PC-9 (cell line): ENCODE data around the gene TCP11. TPM values are rescaled to one million over a fixed set of nuclear protein-coding genes. Genes with fewer than 3 reads are reported as not detected.

Source experiments
- BruUV-seq: library from RNA; stranded (reverse); fragments of 400-500 nt; replicated peaks from 2 replicates; lab custom pipeline; 2021; lab: Mats Ljungman, UMichigan
- CTCF ChIA-PET: fragments of 300-600 bp; sonication (Branson Sonifier 250); formaldehyde crosslinking; loops from one replicate; lab custom pipeline; 2022; ENCODE audit warnings: antibody characterized with exemption; lab: Charles Lee
- POLR2A ChIA-PET: fragments of 300-600 bp; sonication (Branson Sonifier 250); formaldehyde crosslinking; loops from one replicate; lab custom pipeline; 2022; ENCODE audit warnings: antibody characterized with exemption; ENCODE audit not compliant: unreplicated experiment; lab: Charles Lee
- DNase-seq, 2 experiments: peaks; one replicate each; pipeline versions ENCODE4 v3.0.0 to v3.0.0-alpha.2; 2015 to 2022; ENCODE audit warnings: mixed read lengths in 1 of 2
- H2AFZ ChIP-seq: fragments of 200-600 bp; sonication (generic); 2 replicates; pipeline ENCODE4 v1.8.1; 2017; ENCODE audit warnings: antibody characterized with exemption
- H3F3A ChIP-seq: fragments of 200-600 bp; sonication (generic); 2 replicates; pipeline ENCODE4 v1.8.1; 2017; ENCODE audit warnings: antibody characterized with exemption, mild to moderate bottlenecking, low read depth; ENCODE audit not compliant: insufficient read depth
- H3K27ac ChIP-seq: fragments of 200-600 bp; sonication (generic); 2 replicates; pipeline ENCODE4 v1.6.1; 2016; ENCODE audit warnings: mixed run types
- H3K27me3 ChIP-seq: fragments of 200-600 bp; sonication (generic); 2 replicates; pipeline ENCODE4 v1.6.1; 2016; ENCODE audit warnings: low read depth, mixed run types; ENCODE audit not compliant: insufficient read depth
- H3K36me3 ChIP-seq: fragments of 200-600 bp; sonication (generic); 2 replicates; pipeline ENCODE4 v1.6.1; 2016; ENCODE audit warnings: low read depth, mixed run types
- H3K4me1 ChIP-seq: fragments of 200-600 bp; sonication (generic); replicated peaks from 2 replicates; pipeline ENCODE4 v1.6.1; 2016; ENCODE audit warnings: mixed run types; ENCODE audit not compliant: insufficient read depth
- H3K4me2 ChIP-seq: fragments of 200-600 bp; sonication (generic); 2 replicates; pipeline ENCODE4 v1.6.1; 2017; ENCODE audit warnings: mixed run types
- H3K4me3 ChIP-seq: fragments of 200-600 bp; sonication (generic); 2 replicates; pipeline ENCODE4 v1.6.1; 2016; ENCODE audit warnings: mixed run types
- H3K79me2 ChIP-seq: fragments of 200-600 bp; sonication (generic); 2 replicates; pipeline ENCODE4 v1.6.1; 2017; ENCODE audit warnings: low read depth, mixed run types
- H3K9me2 ChIP-seq: fragments of 200-600 bp; sonication (generic); 2 replicates; pipeline ENCODE4 v1.8.1; 2017; ENCODE audit warnings: mild to moderate bottlenecking; ENCODE audit not compliant: insufficient read depth
- H3K9me3 ChIP-seq: fragments of 200-600 bp; sonication (generic); 2 replicates; pipeline ENCODE4 v1.8.1; 2016; ENCODE audit warnings: low read depth; ENCODE audit not compliant: insufficient read depth
- H4K20me1 ChIP-seq: fragments of 200-600 bp; sonication (generic); 2 replicates; pipeline ENCODE4 v1.8.1; 2017; ENCODE audit not compliant: insufficient read depth
- CTCF ChIP-seq: fragments of 200-600 bp; sonication (generic); conservative IDR thresholded peaks from 2 replicates; pipeline ENCODE4 v1.6.1; 2017; ENCODE audit warnings: mixed run types, antibody characterized with exemption, mild to moderate bottlenecking, moderate library complexity
- EZH2 ChIP-seq: fragments of 200-600 bp; sonication (generic); IDR thresholded peaks from 2 replicates; pipeline ENCODE4 v1.8.0; 2017; ENCODE audit warnings: antibody characterized with exemption, low read depth
- intact Hi-C: fragments of 100-400 bp; cut with micrococcal nuclease; formaldehyde crosslinking; loops from one replicate; pipeline ENCODE4 v1.10.0; 2022; ENCODE audit not compliant: unreplicated experiment
- total RNA-seq: library from RNA; stranded (reverse); gene quantifications from 2 replicates; pipeline ENCODE4 v1.2.3, GENCODE V29; 2021

TCP11 gene
- total RNA-seq, 1 experiment from 2014 or later, result not detected

- TF ChIP-seq CTCF, result no peak
- TF ChIP-seq EZH2, result no peak
- ChIA-PET CTCF (no interaction called here), POLR2A (no interaction called here)
- Histone ChIP-seq H3K36me3 (no peaks in the 10 kb centered on the region), H3K9me3 (no peaks in the 10 kb centered on the region), H3K9me2 (no peaks in the 10 kb centered on the region), H3F3A (peaks cover 12% of the 10 kb centered on the region; the same call in 1 of the 2 replicates), H2AFZ (no peak overlapping the region), H3K79me2 (no peaks in the 10 kb centered on the region), H3K4me3 (no peak overlapping the region), H3K27ac (no peak overlapping the region), H3K27me3 (no peaks in the 10 kb centered on the region), H3K4me2 (no peak overlapping the region), H3K4me1 (peaks cover 11% of the 10 kb centered on the region), H4K20me1 (no peaks in the 10 kb centered on the region)
- intact Hi-C loops, result no loop called here
- BruUV-seq, result no TSS peak
- no peak for DNase-seq
Measured at GRCh38 chr6:35160642-35161041, 19.5 kb upstream of the TCP11 start.

- POLR2A ChIA-PET, result no interaction called here
- Histone ChIP-seq H3K27ac (no peak overlapping the region), H3K4me1 (no peaks in the 10 kb centered on the region), H3K27me3 (no peaks in the 10 kb centered on the region), H3F3A (0 out of 2 replicates have a peak, but pooled peaks cover 3% of the 10 kb centered on the region), H3K9me2 (no peaks in the 10 kb centered on the region), H3K9me3 (no peaks in the 10 kb centered on the region), H3K36me3 (no peaks in the 10 kb centered on the region), H4K20me1 (no peaks in the 10 kb centered on the region), H3K79me2 (no peaks in the 10 kb centered on the region), H3K4me3 (no peak overlapping the region), H3K4me2 (no peak overlapping the region), H2AFZ (no peak overlapping the region)
- TF ChIP-seq CTCF, result no peak
- TF ChIP-seq EZH2, result no peak
- no TSS peak for BruUV-seq
- DNase-seq, result no peak
- intact Hi-C loops, result no loop called here
- CTCF ChIA-PET, result no interaction called here
Measured at GRCh38 chr6:35158520-35158919, 17.4 kb upstream of the TCP11 start.

GRCh38 chr6:35154947-35155346, 13.8 kb upstream of the TCP11 start:
- TF ChIP-seq EZH2 (no peak), CTCF (no peak)
- ChIA-PET CTCF (interaction anchor here (0.7 kb wide), 1 partner anchor 220 kb away, joined by 3 read pairs; no protein-coding TSS in a partner anchor), POLR2A (no interaction called here)
- no peak for DNase-seq
- H3K27ac ChIP-seq, result no peak overlapping the region
- H3K9me3 ChIP-seq, result no peaks in the 10 kb centered on the region
- H3K9me2 ChIP-seq, result no peaks in the 10 kb centered on the region
- no peaks in the 10 kb centered on the region for H4K20me1 ChIP-seq
- H3K27me3 ChIP-seq, result no peaks in the 10 kb centered on the region
- no TSS peak for BruUV-seq
- H3K79me2 ChIP-seq, result no peaks in the 10 kb centered on the region
- H2AFZ ChIP-seq, result no peak overlapping the region
- intact Hi-C loops, result no loop called here
- H3F3A ChIP-seq, result peaks cover 10% of the 10 kb centered on the region; the same call in 1 of the 2 replicates
- no peaks in the 10 kb centered on the region for H3K36me3 ChIP-seq
- H3K4me3 ChIP-seq, result no peak overlapping the region
- H3K4me1 ChIP-seq, result no peaks in the 10 kb centered on the region
- H3K4me2 ChIP-seq, result no peak overlapping the region
